ENCODE data around the gene HBP1.
A peak's percentile ranks its signal among the peaks of the same experiment; 100 is the strongest.

Gene HBP1

GRCh38 chr7:107164092-107164491, 4.7 kb upstream of the HBP1 start:
- no peak overlapping the region for H3K4me3 ChIP-seq (ENCODE audit: low read length)
- no peaks in the 10 kb centered on the region for H3K4me1 ChIP-seq (ENCODE audit: insufficient read depth, low read length)
- no peaks in the 10 kb centered on the region for H3K9me3 ChIP-seq (ENCODE audit: low read length)
- H2AFZ ChIP-seq (ENCODE audit: low read depth, low read length): no peak overlapping the region
- no peaks in the 10 kb centered on the region for H3K36me3 ChIP-seq (ENCODE audit: insufficient read depth, low read length)
- no peaks in the 10 kb centered on the region for H3K27me3 ChIP-seq (ENCODE audit: insufficient read depth, low read length)

GRCh38 chr7:107165341-107165740, 3.5 kb upstream of the HBP1 start:
- H3K9me3 ChIP-seq (ENCODE audit: low read length): no peaks in the 10 kb centered on the region
- no peaks in the 10 kb centered on the region for H3K27me3 ChIP-seq (ENCODE audit: insufficient read depth, low read length)
- peaks cover under 1% of the 10 kb centered on the region for H3K4me1 ChIP-seq (ENCODE audit: insufficient read depth, low read length)
- H2AFZ ChIP-seq (ENCODE audit: low read depth, low read length): no peak overlapping the region
- H3K4me3 ChIP-seq (ENCODE audit: low read length): no peak overlapping the region
- H3K36me3 ChIP-seq (ENCODE audit: insufficient read depth, low read length): no peaks in the 10 kb centered on the region

GRCh38 chr7:107166736-107167426, 1.9 kb upstream of the HBP1 start:
- Histone ChIP-seq H3K9me3 (ENCODE audit: low read length) (no peaks in the 10 kb centered on the region), H3K4me1 (ENCODE audit: insufficient read depth, low read length) (peaks cover 4% of the 10 kb centered on the region), H3K36me3 (ENCODE audit: insufficient read depth, low read length) (no peaks in the 10 kb centered on the region), H2AFZ (ENCODE audit: low read depth, low read length) (peak overlapping the region; percentile 42), H3K27me3 (ENCODE audit: insufficient read depth, low read length) (no peaks in the 10 kb centered on the region), H3K4me3 (ENCODE audit: low read length) (peak overlapping the region; percentile 53)

GRCh38 chr7:107167483-107168232, 1.1 kb upstream of the HBP1 start:
- no peaks in the 10 kb centered on the region for H3K36me3 ChIP-seq (ENCODE audit: insufficient read depth, low read length)
- peak overlapping the region; percentile 53 for H3K4me3 ChIP-seq (ENCODE audit: low read length)
- H3K9me3 ChIP-seq (ENCODE audit: low read length): no peaks in the 10 kb centered on the region
- H3K4me1 ChIP-seq (ENCODE audit: insufficient read depth, low read length): peaks cover 4% of the 10 kb centered on the region
- no peaks in the 10 kb centered on the region for H3K27me3 ChIP-seq (ENCODE audit: insufficient read depth, low read length)
- peak overlapping the region; percentile 42 for H2AFZ ChIP-seq (ENCODE audit: low read depth, low read length)

GRCh38 chr7:107169120-107170050, 582 bp downstream of the HBP1 start:
- no peaks in the 10 kb centered on the region for H3K9me3 ChIP-seq (ENCODE audit: low read length)
- H3K4me3 ChIP-seq (ENCODE audit: low read length): peak overlapping the region; percentile 87
- no peaks in the 10 kb centered on the region for H3K27me3 ChIP-seq (ENCODE audit: insufficient read depth, low read length)
- no peaks in the 10 kb centered on the region for H3K36me3 ChIP-seq (ENCODE audit: insufficient read depth, low read length)
- H2AFZ ChIP-seq (ENCODE audit: low read depth, low read length): no peak overlapping the region
- peaks cover 18% of the 10 kb centered on the region for H3K4me1 ChIP-seq (ENCODE audit: insufficient read depth, low read length)

GRCh38 chr7:107170051-107170915, 1.5 kb downstream of the HBP1 start:
- no peaks in the 10 kb centered on the region for H3K9me3 ChIP-seq (ENCODE audit: low read length)
- no peak overlapping the region for H2AFZ ChIP-seq (ENCODE audit: low read depth, low read length)
- H3K27me3 ChIP-seq (ENCODE audit: insufficient read depth, low read length): no peaks in the 10 kb centered on the region
- H3K4me1 ChIP-seq (ENCODE audit: insufficient read depth, low read length): peaks cover 20% of the 10 kb centered on the region
- H3K36me3 ChIP-seq (ENCODE audit: insufficient read depth, low read length): no peaks in the 10 kb centered on the region
- H3K4me3 ChIP-seq (ENCODE audit: low read length): peak overlapping the region; percentile 87

- Histone ChIP-seq H3K27me3 (ENCODE audit: insufficient read depth, low read length) (no peaks in the 10 kb centered on the region), H3K4me3 (ENCODE audit: low read length) (no peak overlapping the region), H3K9me3 (ENCODE audit: low read length) (no peaks in the 10 kb centered on the region), H2AFZ (ENCODE audit: low read depth, low read length) (no peak overlapping the region), H3K36me3 (ENCODE audit: insufficient read depth, low read length) (no peaks in the 10 kb centered on the region), H3K4me1 (ENCODE audit: insufficient read depth, low read length) (peaks cover 20% of the 10 kb centered on the region)
Observed at GRCh38 chr7:107171496-107171895, 2.7 kb downstream of the HBP1 start.

- no peaks in the 10 kb centered on the region for H3K27me3 ChIP-seq (ENCODE audit: insufficient read depth, low read length)
- no peak overlapping the region for H2AFZ ChIP-seq (ENCODE audit: low read depth, low read length)
- no peaks in the 10 kb centered on the region for H3K36me3 ChIP-seq (ENCODE audit: insufficient read depth, low read length)
- H3K9me3 ChIP-seq (ENCODE audit: low read length): no peaks in the 10 kb centered on the region
- peaks cover 20% of the 10 kb centered on the region for H3K4me1 ChIP-seq (ENCODE audit: insufficient read depth, low read length)
- H3K4me3 ChIP-seq (ENCODE audit: low read length): no peak overlapping the region
Observed at GRCh38 chr7:107172276-107173032, 3.7 kb downstream of the HBP1 start.

GRCh38 chr7:107173191-107173590, 4.4 kb downstream of the HBP1 start:
- no peaks in the 10 kb centered on the region for H3K9me3 ChIP-seq (ENCODE audit: low read length)
- H2AFZ ChIP-seq (ENCODE audit: low read depth, low read length): no peak overlapping the region
- H3K36me3 ChIP-seq (ENCODE audit: insufficient read depth, low read length): no peaks in the 10 kb centered on the region
- peaks cover 20% of the 10 kb centered on the region for H3K4me1 ChIP-seq (ENCODE audit: insufficient read depth, low read length)
- no peak overlapping the region for H3K4me3 ChIP-seq (ENCODE audit: low read length)
- no peaks in the 10 kb centered on the region for H3K27me3 ChIP-seq (ENCODE audit: insufficient read depth, low read length)

- Histone ChIP-seq H3K27me3 (ENCODE audit: insufficient read depth, low read length) (no peaks in the 10 kb centered on the region), H2AFZ (ENCODE audit: low read depth, low read length) (no peak overlapping the region), H3K4me3 (ENCODE audit: low read length) (no peak overlapping the region), H3K36me3 (ENCODE audit: insufficient read depth, low read length) (no peaks in the 10 kb centered on the region), H3K4me1 (ENCODE audit: insufficient read depth, low read length) (peaks cover 20% of the 10 kb centered on the region), H3K9me3 (ENCODE audit: low read length) (no peaks in the 10 kb centered on the region)
Observed at GRCh38 chr7:107173691-107174406, 5.0 kb downstream of the HBP1 start.

- H2AFZ ChIP-seq (ENCODE audit: low read depth, low read length): no peak overlapping the region
- no peaks in the 10 kb centered on the region for H3K27me3 ChIP-seq (ENCODE audit: insufficient read depth, low read length)
- peaks cover 33% of the 10 kb centered on the region for H3K36me3 ChIP-seq (ENCODE audit: insufficient read depth, low read length)
- H3K4me1 ChIP-seq (ENCODE audit: insufficient read depth, low read length): peaks cover under 1% of the 10 kb centered on the region
- no peaks in the 10 kb centered on the region for H3K9me3 ChIP-seq (ENCODE audit: low read length)
- H3K4me3 ChIP-seq (ENCODE audit: low read length): no peak overlapping the region
Observed at GRCh38 chr7:107179326-107180164, 10.7 kb downstream of the HBP1 start.
